ENCODE results near the gene C11orf24.
A peak's percentile ranks its signal among the peaks of the same experiment; 100 is the strongest.
"Not testable (repeated sequence)": the region's sequence is repeated elsewhere in the genome, so short reads cannot be mapped to it uniquely, and the experiment has no call there.

The C11orf24 gene

DNA sequence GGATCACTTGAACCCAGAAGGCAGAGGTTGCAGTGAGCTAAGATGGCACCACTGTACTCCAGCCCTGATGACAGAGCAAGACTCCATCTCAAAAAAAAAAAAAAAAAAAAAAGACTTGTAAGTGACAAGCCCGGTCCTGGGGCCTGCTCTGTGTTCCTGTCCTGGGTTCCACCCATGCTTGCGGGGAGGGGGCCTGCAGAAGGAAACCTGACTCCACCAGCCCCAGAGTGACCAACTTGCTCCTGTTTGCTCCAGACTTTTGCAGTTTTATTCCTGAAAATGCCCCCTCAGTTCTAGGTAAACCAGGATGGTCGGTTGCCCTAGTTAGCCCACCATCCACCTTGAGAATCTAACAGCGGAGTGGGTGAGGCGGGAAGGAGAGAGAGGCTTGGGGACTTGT is 30.5 kb upstream of the C11orf24 start:
- in situ Hi-C loops (cut with MboI; ENCODE audit: low pct_unique_long_range_greater_than_20kb, low sequenced_read_pairs), result loop anchor here (10.0 kb wide), 1 partner anchor 47 kb away; no protein-coding TSS in a partner anchor
- DNase-seq, result no peak

DNA sequence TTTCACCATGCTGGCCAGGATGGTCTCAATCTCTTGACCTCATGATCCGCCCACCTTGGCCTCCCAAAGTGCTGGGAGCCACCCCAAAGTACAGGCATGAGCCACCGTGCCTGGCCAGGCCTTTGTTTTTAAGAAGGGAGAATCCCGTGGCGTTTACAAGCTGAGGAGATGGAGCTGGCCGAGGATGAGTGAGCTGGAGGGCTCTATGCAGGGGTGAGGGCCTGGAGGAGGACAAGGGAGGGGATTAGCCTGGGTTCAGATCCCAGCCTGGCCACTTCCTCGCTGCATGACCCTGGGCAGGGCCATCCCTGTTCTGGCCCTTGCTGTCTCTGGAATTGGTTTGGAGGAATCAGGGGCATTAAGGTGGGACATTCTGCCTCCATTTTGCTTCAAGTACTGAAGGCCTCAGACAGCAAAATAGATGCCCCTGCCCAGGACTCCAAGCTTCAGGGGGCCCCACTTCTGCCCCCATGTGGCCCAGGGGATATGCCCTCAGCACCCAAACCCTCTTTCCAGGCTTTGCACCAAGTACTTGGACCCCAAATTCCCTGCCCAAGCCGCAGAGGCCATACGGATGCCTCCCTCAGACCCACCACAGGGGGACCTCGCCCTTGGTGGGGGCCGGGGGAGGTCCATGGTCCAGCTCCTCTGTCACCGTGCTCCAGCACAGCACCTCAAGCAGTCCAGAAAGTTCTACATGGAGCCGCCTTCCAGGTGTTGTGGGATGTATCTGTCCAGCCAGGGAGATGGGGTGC is 28.5 kb upstream of the C11orf24 start:
- in situ Hi-C loops (cut with MboI; ENCODE audit: low pct_unique_long_range_greater_than_20kb, low sequenced_read_pairs), result loop anchor here (10.0 kb wide), 1 partner anchor 45 kb away; no protein-coding TSS in a partner anchor
- DNase-seq, result no peak

- DNase-seq; in situ Hi-C loops (cut with MboI; ENCODE audit: low pct_unique_long_range_greater_than_20kb, low sequenced_read_pairs): not testable (repeated sequence)
Observed at GRCh38 chr11:68299517-68299879, 27.7 kb upstream of the C11orf24 start.

- no peak for DNase-seq
- in situ Hi-C loops (cut with MboI; ENCODE audit: low pct_unique_long_range_greater_than_20kb, low sequenced_read_pairs), result no loop called here
Observed at GRCh38 chr11:68298659-68299516, 27.1 kb upstream of the C11orf24 start.

- in situ Hi-C loops (cut with MboI; ENCODE audit: low pct_unique_long_range_greater_than_20kb, low sequenced_read_pairs), result no loop called here
- peak; percentile 88 for DNase-seq
Observed at GRCh38 chr11:68297812-68298658, 26.3 kb upstream of the C11orf24 start.

DNA sequence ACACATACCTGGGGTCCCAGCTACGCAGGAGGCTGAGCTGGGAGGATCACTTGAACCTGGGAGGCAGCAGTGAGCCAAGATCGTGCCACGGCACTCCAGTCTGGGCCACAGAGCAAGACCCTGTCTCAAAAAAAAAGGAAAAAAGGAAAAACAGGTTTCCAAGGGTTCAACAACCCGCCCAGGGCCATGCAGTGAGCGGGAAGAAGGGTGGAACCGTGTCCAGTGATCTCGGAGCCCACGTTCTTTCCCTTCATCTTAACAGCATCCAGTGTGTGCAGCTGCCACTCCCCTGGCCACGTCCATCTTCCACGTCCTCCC is 25.7 kb upstream of the C11orf24 start:
- in situ Hi-C loops (cut with MboI; ENCODE audit: low pct_unique_long_range_greater_than_20kb, low sequenced_read_pairs), result no loop called here
- DNase-seq, result no peak

DNA sequence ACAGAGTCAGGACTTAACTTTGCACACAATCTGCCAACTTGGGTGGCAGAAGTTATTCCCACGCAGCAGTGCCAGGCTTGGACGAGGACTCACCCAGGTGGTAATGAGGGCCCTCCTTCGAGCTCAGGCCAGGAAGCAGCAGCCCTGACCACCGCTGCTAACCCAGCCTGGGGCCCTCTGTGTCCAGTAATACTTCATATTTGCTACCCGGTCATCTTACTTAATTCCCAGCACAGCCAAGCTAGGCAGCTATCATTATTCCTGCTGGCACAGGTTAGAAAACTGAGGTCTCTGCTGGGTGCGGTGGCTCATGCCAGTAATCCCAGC is 25.2 kb upstream of the C11orf24 start:
- in situ Hi-C loops (cut with MboI; ENCODE audit: low pct_unique_long_range_greater_than_20kb, low sequenced_read_pairs), result no loop called here
- DNase-seq, result no peak

DNA sequence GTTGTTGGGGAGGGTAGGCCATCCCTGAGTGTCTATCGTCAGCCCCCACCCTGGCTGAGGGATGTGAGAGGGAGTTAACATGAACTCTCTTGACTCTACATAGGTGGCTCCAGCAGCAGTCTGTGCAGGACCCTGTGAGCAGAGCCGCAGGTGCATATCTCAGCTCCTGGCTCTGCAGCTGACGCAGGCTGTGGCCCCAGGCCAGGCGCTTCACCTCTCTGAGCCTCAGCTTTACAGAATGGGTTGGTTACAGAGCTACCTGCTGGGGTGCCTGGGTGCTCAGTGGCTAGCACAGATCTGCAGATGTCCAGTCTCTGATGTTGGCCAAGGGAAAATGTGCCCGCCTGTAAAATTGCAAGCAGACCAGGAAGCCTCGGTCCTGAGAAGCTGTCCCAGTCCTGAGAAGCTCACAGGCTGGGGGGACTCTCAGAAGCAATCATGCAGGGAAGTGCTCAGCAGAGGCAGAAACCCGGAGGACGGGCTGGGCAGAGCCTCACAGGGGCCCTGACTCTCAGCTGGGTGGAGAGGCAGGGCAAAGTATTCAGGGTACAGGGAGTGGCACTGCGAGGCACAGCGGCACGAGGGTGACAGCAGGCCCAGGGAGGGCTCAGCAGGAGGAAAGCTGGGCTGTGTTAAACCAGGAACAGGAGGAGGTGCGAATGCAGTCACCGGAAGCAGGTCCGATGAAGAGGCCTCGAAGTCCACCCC is 24.7 kb upstream of the C11orf24 start:
- in situ Hi-C loops (cut with MboI; ENCODE audit: low pct_unique_long_range_greater_than_20kb, low sequenced_read_pairs), result no loop called here
- DNase-seq, result no peak

DNA sequence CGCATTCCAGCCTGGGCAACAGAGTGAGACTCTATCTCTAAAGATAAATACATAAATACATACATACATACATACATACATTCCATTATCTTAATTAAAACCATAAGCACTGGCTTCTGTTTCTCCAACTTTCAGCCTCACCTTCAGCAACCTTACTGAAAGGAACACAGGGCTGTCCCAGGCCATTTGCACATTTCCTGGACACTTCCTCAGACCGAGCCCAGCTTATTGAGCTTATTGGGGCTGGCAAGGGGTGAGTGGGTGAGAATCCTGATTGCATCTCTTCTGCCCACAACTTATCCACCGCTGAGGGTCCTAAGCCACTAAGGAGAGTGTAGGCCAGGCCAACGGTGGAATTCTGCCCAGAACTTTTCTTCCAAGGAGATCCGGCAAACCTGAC is 24.2 kb upstream of the C11orf24 start:
- in situ Hi-C loops (cut with MboI; ENCODE audit: low pct_unique_long_range_greater_than_20kb, low sequenced_read_pairs), result no loop called here
- DNase-seq, result no peak

GRCh38 chr11:68295271-68295670 is 23.5 kb upstream of the C11orf24 start:
- in situ Hi-C loops (cut with MboI; ENCODE audit: low pct_unique_long_range_greater_than_20kb, low sequenced_read_pairs), result no loop called here
- no peak for DNase-seq

DNA sequence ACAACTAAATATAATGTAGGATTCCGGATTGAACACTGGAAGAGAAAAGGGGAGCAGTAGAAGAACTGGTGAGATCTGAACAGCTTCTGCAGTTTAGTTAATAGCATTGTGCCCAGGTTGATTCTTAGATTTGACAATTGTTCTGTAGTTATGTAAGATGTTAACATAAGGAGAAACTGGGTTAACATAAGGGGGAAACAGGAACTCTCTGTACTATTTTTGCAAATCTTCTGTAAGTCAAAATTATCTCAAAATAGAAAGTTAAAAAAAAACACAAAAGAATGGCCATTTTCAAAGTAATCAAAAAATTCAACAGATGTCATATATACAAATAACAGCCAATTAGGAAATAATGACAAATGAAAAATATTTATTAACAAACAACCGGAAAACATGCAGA is 21.9 kb upstream of the C11orf24 start:
- in situ Hi-C loops (cut with MboI; ENCODE audit: low pct_unique_long_range_greater_than_20kb, low sequenced_read_pairs), result no loop called here
- DNase-seq, result no peak

GRCh38 chr11:68289456-68289855 is 17.7 kb upstream of the C11orf24 start:
- in situ Hi-C loops (cut with MboI; ENCODE audit: low pct_unique_long_range_greater_than_20kb, low sequenced_read_pairs), result no loop called here
- DNase-seq, result no peak

- DNase-seq, result no peak
- in situ Hi-C loops (cut with MboI; ENCODE audit: low pct_unique_long_range_greater_than_20kb, low sequenced_read_pairs), result no loop called here
Observed at GRCh38 chr11:68287419-68287818, 15.6 kb upstream of the C11orf24 start.

GRCh38 chr11:68284588-68284987 is 12.8 kb upstream of the C11orf24 start:
- in situ Hi-C loops (cut with MboI; ENCODE audit: low pct_unique_long_range_greater_than_20kb, low sequenced_read_pairs); DNase-seq: not testable (repeated sequence)

DNA sequence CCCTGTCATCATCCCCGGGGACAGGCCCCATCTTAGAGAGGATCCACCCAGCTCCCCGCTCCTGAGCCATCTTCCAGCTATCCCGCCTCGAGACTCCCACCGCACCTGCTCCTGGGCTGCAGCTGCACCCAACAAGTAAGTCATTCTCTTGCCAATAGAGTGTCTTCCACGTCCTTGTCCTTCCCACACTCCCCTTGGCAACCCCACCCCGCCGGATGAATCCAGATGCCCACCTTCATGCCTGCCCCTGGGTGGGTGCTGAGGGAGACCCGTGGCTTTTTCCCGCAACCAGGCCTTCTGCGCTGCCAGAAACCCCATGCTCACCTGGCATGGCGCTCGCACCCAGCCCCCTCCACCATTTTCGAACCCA is 11.1 kb upstream of the C11orf24 start:
- in situ Hi-C loops (cut with MboI; ENCODE audit: low pct_unique_long_range_greater_than_20kb, low sequenced_read_pairs), result no loop called here

GRCh38 chr11:68282141-68282860 is 10.5 kb upstream of the C11orf24 start:
- in situ Hi-C loops (cut with MboI; ENCODE audit: low pct_unique_long_range_greater_than_20kb, low sequenced_read_pairs), result no loop called here
- DNase-seq, result peak; percentile 97

More for the DNA sequence above, 11.1 kb upstream of the C11orf24 start:
- no peak for DNase-seq

DNA sequence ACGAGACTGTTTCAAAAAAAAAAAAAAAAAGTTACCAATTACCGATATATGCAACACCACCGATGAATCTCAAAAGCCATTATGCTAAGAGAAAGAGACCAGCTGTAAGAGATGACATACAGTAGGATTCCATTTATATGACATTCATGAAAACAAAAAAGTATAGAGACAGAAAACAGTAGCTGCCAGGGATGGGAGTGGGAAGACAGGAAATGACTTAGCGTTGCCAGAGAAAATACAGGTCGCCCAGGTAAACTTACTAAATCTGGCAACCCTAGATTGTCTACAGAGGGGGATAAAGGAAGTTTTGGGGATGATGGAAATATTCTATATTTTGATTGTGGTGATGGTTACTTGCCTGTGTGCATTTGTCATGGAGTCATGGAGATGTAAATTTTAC is 7.9 kb upstream of the C11orf24 start:
- no peak for DNase-seq
- in situ Hi-C loops (cut with MboI; ENCODE audit: low pct_unique_long_range_greater_than_20kb, low sequenced_read_pairs), result no loop called here

- in situ Hi-C loops (cut with MboI; ENCODE audit: low pct_unique_long_range_greater_than_20kb, low sequenced_read_pairs), result no loop called here
- DNase-seq, result no peak
Observed at GRCh38 chr11:68276861-68277260, 5.1 kb upstream of the C11orf24 start.

Measured in KBM-7 (cell line).